Measurements from ENCODE around the gene SLC50A1. TPM values are rescaled to one million over a fixed set of nuclear protein-coding genes. Genes with fewer than 3 reads are reported as not detected.
A peak's percentile ranks its signal among the peaks of the same experiment; 100 is the strongest.

SLC50A1 gene
- total RNA-seq, 1 experiment from 2014 or later: 38.4 TPM

- H3K27ac Mint-ChIP-seq (ENCODE audit: unreplicated experiment): no peak overlapping the region
- H3K4me3 ChIP-seq (ENCODE audit: low read depth, low read length): no peak overlapping the region
- no peaks in the 10 kb centered on the region for H3K36me3 ChIP-seq (ENCODE audit: control insufficient read depth, insufficient read depth, low read length)
- H3K36me3 Mint-ChIP-seq (ENCODE audit: insufficient read depth, unreplicated experiment): peaks cover 26% of the 10 kb centered on the region
- no peak for DNase-seq
- POLR2A ChIA-PET: interaction anchor here (0.6 kb wide), 1 partner anchor 78 kb away, joined by 3 read pairs; no protein-coding TSS in a partner anchor
- H3K9me3 Mint-ChIP-seq (ENCODE audit: unreplicated experiment): no peaks in the 10 kb centered on the region
- peaks cover 11% of the 10 kb centered on the region; the same call in 1 of the 2 replicates for H3K4me1 ChIP-seq
- no peak for TF ChIP-seq CTCF (IDR thresholded peaks at IDR 0.05; ENCODE audit: insufficient read depth in 1 of 2, low read depth in 1 of 2, low read length in 1 of 2, severe bottlenecking in 1 of 2, unreplicated experiment in 1 of 2)
- BruUV-seq (replicated peaks): no TSS peak
- no peaks in the 10 kb centered on the region for H3K27me3 Mint-ChIP-seq (ENCODE audit: insufficient read depth, unreplicated experiment)
- CTCF ChIA-PET: interaction anchor here (0.7 to 1.4 kb wide), 2 partner anchors 78 to 110 kb away, joined by 3 to 6 read pairs; no protein-coding TSS in a partner anchor
- no peak overlapping the region for H3K4me3 Mint-ChIP-seq (ENCODE audit: unreplicated experiment)
- intact Hi-C loops (cut with micrococcal nuclease; ENCODE audit: unreplicated experiment): no loop called here
- H3K4me1 Mint-ChIP-seq (ENCODE audit: low read depth, unreplicated experiment): peaks cover 11% of the 10 kb centered on the region
- no peaks in the 10 kb centered on the region for H3K27me3 ChIP-seq (replicated peaks; ENCODE audit: control insufficient read depth, insufficient read depth, low read length)
- no peaks in the 10 kb centered on the region for H3K9me3 ChIP-seq
Observed at GRCh38 chr1:155169541-155169940, 33.9 kb downstream of the SLC50A1 start.

- H3K27me3 ChIP-seq (replicated peaks; ENCODE audit: control insufficient read depth, insufficient read depth, low read length): no peaks in the 10 kb centered on the region
- intact Hi-C loops (cut with micrococcal nuclease; ENCODE audit: unreplicated experiment): no loop called here
- H3K4me3 ChIP-seq (ENCODE audit: low read depth, low read length): no peak overlapping the region
- Mint-ChIP-seq H3K27me3 (ENCODE audit: insufficient read depth, unreplicated experiment) (no peaks in the 10 kb centered on the region), H3K4me1 (ENCODE audit: low read depth, unreplicated experiment) (peaks cover 11% of the 10 kb centered on the region), H3K36me3 (ENCODE audit: insufficient read depth, unreplicated experiment) (peaks cover 26% of the 10 kb centered on the region), H3K4me3 (ENCODE audit: unreplicated experiment) (peak overlapping the region; percentile 23), H3K9me3 (ENCODE audit: unreplicated experiment) (no peaks in the 10 kb centered on the region), H3K27ac (ENCODE audit: unreplicated experiment) (no peak overlapping the region)
- no TSS peak for BruUV-seq (replicated peaks)
- H3K4me1 ChIP-seq: peaks cover 11% of the 10 kb centered on the region; the same call in 1 of the 2 replicates
- H3K36me3 ChIP-seq (ENCODE audit: control insufficient read depth, insufficient read depth, low read length): no peaks in the 10 kb centered on the region
- DNase-seq: no peak
- ChIA-PET CTCF (interaction anchor here (0.6 to 1.4 kb wide), 3 partner anchors 22 to 119 kb away, joined by 4 to 6 read pairs (median 6); no protein-coding TSS in a partner anchor), POLR2A (no interaction called here)
- TF ChIP-seq CTCF (IDR thresholded peaks at IDR 0.05; ENCODE audit: insufficient read depth in 1 of 2, low read depth in 1 of 2, low read length in 1 of 2, severe bottlenecking in 1 of 2, unreplicated experiment in 1 of 2): no peak
- no peaks in the 10 kb centered on the region for H3K9me3 ChIP-seq
Observed at GRCh38 chr1:155170101-155170785, 34.6 kb downstream of the SLC50A1 start.

GRCh38 chr1:155170806-155171205 is 35.2 kb downstream of the SLC50A1 start:
- Mint-ChIP-seq H3K27ac (ENCODE audit: unreplicated experiment) (no peak overlapping the region), H3K36me3 (ENCODE audit: insufficient read depth, unreplicated experiment) (peaks cover 26% of the 10 kb centered on the region), H3K4me3 (ENCODE audit: unreplicated experiment) (peak overlapping the region; percentile 23), H3K9me3 (ENCODE audit: unreplicated experiment) (no peaks in the 10 kb centered on the region), H3K27me3 (ENCODE audit: insufficient read depth, unreplicated experiment) (no peaks in the 10 kb centered on the region), H3K4me1 (ENCODE audit: low read depth, unreplicated experiment) (peaks cover 11% of the 10 kb centered on the region)
- H3K9me3 ChIP-seq: no peaks in the 10 kb centered on the region
- BruUV-seq (replicated peaks): no TSS peak
- no peaks in the 10 kb centered on the region for H3K27me3 ChIP-seq (replicated peaks; ENCODE audit: control insufficient read depth, insufficient read depth, low read length)
- H3K36me3 ChIP-seq (ENCODE audit: control insufficient read depth, insufficient read depth, low read length): no peaks in the 10 kb centered on the region
- H3K4me1 ChIP-seq: peaks cover 11% of the 10 kb centered on the region; the same call in 1 of the 2 replicates
- DNase-seq: no peak
- POLR2A ChIA-PET: no interaction called here
- no peak overlapping the region for H3K4me3 ChIP-seq (ENCODE audit: low read depth, low read length)
- CTCF ChIA-PET: interaction anchor here (0.6 to 0.8 kb wide), 3 partner anchors 23 to 120 kb away, joined by 4 to 6 read pairs (median 4); no protein-coding TSS in a partner anchor
- no peak for TF ChIP-seq CTCF (IDR thresholded peaks at IDR 0.05; ENCODE audit: insufficient read depth in 1 of 2, low read depth in 1 of 2, low read length in 1 of 2, severe bottlenecking in 1 of 2, unreplicated experiment in 1 of 2)
- intact Hi-C loops (cut with micrococcal nuclease; ENCODE audit: unreplicated experiment): no loop called here

All from Caco-2 (cell line).